ENCODE data around the gene COMMD1.
"Not testable (repeated sequence)": the region's sequence is repeated elsewhere in the genome, so short reads cannot be mapped to it uniquely, and the experiment has no call there.

Gene COMMD1

DNA sequence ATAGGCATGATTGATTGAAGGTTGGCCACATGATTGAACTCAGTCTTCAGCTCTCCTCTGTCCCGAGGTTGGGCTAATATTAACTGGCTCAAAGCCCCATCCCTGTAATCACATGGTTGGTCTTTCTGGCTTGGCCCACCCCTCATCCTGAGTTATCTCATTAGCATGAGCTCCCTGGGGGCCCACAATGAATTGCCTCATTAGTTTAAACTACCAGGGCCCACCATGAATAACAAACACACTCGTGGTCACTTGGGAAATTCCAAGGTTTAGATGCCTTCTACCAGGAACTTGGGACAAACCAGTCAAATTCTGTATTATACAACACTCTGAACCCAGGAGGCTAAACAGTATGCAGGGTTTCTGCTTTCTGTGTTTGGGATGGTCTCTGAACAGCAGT, 168.8 kb downstream of the COMMD1 start:
- no peak for DNase-seq (ENCODE audit: low read depth)

DNA sequence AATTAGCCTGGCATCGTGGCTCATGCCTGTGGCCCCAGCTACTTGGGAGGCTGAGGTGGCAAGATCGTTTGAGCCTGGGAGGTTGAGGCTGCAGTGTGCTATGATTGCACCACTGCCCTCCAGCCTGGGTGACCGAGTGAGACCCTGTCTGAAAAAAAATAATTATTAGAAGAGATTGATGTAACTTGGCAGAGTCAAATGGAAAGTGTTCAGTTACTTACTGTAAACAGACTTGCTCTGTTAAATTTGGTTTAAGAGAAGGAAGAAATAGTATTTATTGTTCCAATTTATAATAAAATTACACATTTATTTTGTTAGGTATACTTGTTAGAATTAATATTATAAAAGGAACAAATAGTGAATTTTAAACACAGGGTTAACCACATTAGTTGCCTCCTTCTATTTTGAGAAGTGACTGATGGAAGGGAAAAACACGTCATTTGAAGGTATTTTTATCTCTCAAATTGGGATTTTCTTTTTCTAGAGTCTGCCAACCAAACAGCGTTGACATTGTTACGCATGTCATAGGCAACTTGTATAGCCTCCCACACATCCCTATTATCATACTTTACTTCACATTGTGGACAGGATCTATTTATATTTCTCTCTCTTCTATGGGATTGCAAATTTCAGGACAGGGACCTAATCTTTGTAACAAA, 171.6 kb downstream of the COMMD1 start:
- DNase-seq (ENCODE audit: low read depth) = no peak

DNA sequence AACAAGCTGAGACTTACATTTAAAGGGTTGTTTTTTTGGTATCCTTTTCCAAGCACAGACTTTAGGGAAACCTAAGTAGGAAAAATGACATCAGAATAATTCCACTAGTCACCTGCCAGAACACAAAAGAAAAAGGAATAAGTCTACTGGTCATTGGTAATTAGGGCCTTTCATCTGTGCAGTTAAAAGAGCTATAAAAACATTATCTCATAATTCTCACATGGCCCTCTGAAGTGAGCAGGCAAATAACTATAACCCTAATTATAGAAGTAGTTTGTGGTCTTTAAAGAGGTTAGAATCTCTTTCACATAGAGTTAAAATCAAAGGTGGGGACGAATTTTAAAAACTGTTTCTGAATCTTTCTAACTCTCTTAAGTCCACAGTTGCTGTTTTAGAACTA, 179.3 kb downstream of the COMMD1 start:
- no peak for DNase-seq (ENCODE audit: low read depth)

DNA sequence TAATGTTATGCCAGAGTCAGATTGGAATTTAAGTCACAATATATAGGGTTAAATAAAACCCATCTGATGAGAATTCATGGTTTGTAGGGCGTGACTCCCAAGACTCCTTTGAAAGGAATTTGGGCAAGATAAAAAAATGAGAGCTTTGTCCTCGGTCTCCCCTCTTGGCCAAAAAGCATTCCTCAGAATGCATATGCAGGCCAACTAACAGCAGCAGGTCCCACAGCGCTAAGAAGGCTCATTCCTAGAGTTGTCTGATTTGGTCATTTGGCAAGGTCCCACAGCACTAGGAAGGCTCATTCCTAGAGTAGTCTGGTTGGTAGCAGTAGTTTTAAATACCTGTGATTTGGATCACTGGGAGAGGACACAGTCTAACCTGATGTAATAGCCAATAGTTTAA, 184.2 kb downstream of the COMMD1 start:
- DNase-seq (ENCODE audit: low read depth) = no peak

DNA sequence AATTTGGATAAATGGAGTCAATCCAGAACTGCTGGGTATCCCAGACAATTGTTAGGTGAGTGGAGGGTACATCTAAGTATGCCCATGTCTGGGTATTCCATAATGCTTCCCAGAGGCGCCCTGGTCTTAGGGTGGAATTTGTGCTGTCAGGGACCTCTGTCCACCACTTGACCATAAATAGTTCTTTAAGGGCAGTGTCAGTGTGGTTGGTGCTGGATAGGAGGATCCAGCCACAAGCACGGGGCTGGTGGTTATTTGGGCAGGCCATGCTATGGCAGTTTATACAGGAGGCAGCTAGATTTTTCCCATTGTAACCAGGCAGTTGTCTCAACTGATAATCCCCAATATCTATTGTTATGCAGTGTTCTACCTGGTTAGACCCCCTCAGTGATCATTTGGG, 186.0 kb downstream of the COMMD1 start:
- no peak for DNase-seq (ENCODE audit: low read depth)

DNA sequence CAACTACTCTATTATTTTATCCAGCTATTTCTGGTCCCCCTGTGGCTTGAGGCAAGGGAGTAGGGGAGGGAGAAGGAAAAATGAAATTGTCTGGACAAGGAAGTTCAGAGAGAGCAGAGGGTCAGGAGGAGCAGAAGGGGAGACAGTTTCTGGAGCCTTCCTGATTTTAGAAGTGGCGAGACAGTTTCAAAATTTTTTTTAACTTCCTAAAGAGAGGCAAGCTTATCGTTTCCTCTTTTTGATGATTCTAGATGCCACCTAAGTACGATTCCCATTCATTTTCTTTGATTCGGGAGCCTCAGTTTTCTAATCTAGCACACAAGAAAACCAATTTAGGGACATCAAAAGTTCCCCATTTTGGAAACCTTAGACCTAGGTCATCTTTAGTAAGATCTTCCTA, 193.6 kb downstream of the COMMD1 start:
- DNase-seq (ENCODE audit: low read depth) = no peak

DNA sequence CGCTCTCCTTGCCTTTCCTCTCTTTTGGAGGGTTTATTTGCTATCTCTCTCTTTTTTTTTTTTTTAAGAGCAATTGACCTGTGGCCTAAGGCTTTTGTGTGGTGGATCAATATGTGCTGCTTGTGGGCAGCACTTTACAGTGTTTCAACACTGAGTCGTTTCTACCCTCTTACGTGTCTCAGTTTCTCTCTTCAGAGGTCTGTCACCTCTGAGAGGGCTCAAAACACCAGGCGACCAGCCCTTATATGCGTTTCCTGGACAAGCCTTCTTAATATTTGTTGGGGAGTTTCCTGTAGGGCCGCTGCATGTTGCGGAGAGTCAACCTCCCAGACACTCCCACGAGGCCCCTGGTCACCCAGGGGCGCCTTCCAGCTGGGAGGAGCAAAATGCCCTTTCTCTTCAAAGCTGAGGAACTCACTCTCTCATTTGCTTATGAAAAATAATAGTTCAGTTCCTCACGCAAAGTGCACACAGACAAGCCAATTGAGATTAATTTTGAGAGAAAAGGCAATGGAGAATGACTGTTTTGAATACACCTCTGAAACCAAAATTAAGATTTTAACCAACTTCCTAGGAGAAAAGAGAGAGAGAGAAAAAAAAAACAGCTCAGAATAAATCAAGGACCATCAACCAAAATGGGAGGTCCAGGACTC, 194.2 kb downstream of the COMMD1 start:
- no peak for DNase-seq (ENCODE audit: low read depth)

DNA sequence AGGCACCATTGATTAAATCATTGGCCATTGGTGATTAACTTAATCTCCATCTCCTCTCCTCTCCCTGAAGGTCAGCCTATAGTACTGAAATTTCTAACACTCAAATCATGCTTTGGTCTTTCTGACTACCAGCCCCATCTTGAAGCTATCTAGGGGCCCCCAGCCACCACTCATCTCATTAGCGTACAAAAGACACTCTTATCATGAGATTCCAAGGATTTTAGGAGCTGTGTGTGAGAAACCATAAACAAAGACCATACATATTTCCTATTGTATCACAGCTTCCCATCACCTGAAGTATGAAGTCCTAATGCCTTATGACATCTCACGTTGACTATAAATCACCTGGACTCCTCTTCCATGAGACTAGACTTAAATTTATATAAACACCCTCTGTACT, 196.4 kb downstream of the COMMD1 start:
- no peak for DNase-seq (ENCODE audit: low read depth)

DNA sequence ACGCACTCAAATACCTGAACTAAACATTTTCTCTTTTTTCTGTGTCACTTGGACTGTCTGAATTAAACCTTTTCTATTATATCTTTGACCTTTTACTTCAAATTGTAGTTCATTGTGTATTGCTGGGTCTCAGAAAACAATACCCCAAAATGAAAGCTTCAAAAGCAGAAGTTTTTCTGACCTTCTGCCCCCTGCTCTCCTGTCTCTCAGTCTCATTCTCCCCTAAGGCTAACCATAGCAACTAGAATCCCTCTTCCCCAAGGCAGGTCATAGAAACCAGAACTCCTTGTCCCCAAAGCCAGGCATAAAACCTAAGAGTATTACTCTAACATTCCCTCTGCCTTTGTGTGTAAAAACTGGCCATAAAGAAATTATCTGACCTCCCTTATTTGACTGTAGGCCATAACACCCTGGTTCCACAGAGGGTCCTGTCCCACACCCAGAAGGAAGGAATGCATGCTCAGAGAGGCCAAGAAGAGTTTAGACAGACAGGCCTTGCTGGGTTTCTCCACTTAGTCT, 197.0 kb downstream of the COMMD1 start:
- no peak for DNase-seq (ENCODE audit: low read depth)

DNA sequence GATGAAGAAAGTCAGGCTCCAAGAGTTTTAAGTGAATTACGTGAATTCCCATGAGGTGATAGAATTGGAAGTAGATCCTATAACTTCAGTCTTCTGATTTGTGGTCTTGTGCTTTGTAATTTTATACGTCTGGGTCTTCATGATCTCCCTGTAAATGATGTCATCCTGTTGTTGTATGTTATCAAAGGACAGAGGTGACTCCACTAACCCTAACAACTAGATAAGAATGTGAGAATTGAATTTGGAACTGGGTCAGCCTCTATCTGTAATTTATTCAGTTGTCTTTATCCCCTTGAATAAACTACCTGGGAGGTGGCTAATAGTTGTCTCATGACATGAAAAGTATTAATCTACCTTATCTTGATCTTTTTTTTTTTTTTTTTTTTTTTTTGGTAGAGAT, 204.1 kb downstream of the COMMD1 start:
- no peak for DNase-seq (ENCODE audit: low read depth)

DNA sequence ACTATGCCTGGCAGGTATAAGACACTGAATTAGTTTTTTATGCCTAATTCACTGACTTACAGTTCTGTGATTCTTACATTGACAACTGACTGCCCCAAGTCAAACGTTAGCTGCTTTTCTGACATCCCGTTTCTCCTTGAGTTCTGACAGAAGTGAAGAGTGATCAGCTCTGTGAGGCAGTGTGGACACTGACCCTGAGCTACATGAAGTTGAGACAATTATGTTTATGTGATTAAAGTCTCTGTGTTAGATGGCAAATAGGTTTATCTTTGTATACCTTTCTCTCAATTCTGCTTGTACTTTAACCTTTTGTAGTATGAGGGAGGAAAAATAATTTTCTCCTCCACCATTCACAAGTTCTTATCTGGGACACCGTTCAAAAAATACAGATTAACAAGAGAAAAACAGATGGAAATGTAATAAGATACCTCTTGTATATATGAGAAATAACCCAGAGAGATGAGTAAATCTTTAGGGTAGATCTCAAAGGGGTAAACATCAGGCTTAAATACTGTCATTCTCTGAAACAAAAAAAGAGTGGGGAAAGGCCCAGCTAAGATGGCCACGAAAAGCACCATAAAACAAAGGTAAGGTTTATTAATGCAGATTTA, 205.0 kb downstream of the COMMD1 start:
- no peak for DNase-seq (ENCODE audit: low read depth)

DNA sequence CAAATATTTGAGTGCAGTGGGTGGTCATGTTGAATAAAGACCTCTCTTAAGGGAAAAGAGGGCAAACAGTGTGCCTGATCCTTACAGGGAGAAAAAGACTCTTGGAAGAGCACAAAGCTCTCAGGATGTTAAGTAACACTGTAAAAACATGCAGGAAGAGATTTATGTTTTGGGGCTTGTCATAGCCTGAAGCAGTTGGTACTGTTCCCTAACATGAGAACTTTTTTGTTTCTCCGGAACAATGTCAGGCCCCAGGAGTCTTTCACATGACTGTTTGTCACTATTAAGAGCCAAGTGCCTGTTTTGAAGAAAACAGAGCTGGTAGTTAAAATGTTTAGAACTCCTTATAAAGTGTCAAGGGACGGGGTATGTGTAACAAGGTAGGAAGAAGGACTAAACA, 206.7 kb downstream of the COMMD1 start:
- DNase-seq (ENCODE audit: low read depth) = peak; percentile 6

DNA sequence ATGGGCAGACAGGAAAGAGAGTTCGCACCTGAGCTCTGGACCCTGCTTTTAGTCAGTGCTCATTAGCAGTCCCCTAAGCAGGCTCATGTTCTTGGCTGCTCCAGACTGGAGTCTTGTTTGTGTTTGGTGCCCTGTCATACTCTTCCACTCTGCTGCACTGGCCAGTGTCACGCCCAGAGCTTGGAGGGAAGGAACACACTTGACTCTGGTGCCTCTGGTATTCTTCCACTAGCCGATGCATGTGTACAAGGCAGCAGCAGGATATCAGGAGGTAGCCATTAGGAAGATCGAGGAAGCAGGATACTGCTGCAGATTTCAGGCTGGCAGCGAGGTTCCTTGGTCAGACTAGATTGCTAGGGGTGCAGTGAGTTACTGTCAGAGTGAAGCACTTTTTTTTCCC, 209.1 kb downstream of the COMMD1 start:
- no peak for DNase-seq (ENCODE audit: low read depth)

DNA sequence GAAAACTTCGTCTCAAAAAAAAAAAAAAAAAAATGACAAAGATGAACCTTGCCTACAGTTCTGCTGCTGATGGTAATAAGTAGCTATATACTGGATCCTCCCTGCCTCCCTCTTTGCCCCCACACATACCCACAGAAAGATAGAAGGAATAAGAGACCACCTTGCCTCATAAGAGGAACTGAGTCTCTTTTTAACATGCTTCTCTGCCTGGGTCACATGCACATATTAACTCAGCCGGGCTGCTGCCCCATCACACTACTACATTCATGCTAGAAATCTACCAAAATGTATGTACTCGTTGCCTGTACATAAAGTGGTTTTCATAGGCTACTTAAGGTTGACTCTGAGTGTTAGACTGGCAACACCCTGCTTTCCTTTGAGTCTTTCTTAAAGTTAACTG, 211.5 kb downstream of the COMMD1 start:
- DNase-seq (ENCODE audit: low read depth) = no peak

DNA sequence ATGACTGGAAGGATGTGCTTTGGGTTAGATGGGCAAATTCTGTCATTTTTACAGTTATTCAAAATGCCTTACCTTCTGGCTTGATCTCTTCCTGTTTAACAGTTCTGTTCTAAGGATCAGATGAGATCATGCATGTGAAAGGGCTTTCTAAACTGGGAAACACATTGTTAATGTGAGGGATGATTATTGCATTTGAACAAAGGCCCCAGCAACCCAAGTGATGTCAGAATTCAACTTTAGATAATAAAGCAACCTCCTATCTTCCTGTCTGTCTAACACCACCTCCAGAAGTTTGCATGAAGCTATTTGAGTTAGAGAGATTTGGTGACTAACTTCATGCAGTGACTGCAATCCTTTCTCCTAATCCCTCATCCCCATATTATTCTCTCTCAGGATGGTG, 212.7 kb downstream of the COMMD1 start:
- DNase-seq (ENCODE audit: low read depth) = peak; percentile 28

DNA sequence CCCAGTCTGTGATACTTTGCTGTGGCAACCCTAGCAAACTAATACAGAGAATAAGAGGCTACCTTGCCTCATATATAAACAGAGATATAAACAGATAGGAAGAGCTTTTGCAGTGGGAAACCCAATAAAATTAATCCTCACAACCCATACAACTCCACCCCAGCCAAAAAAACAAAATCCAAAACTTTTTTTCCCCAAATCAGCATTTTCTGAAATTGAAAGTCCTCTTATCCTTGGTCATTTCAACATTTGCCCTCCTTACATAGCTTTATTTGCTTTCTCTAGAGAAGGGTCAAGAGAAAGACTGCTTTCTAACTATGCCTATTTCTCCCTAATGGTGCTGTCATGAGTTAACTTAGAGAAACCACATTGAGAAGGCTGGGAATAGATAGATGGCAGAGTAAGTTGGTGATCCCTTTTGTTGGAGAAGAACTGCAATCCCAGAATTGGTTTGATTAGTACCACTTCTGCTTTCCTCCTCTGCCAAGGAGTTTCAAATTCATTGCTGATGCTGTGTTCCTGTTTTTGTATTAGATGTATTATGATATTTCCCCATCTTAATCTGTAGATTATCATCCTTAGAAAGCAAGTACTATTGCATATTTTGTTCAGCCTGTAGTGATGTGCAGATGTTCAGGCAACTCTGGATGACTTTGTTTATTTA, 214.0 kb downstream of the COMMD1 start:
- no peak for DNase-seq (ENCODE audit: low read depth)

DNA sequence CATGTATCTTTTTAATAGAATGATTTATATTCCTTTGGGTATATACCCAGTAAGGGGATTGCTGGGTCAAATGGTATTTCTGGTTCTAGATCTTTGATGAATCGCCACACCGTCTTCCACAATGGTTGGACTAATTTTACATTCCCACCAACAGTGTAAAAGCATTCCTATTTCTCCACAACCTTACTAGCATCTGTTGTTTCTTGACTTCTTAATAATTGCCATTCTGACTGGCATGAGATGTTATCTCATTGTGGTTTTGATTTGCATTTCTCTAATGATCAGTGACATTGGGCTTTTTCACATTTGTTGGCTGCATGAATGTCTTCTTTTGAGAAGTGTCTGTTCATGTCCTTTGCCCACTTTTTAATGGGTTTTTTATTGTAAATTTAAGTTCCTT, 220.8 kb downstream of the COMMD1 start:
- DNase-seq (ENCODE audit: low read depth) = not testable (repeated sequence)

DNA sequence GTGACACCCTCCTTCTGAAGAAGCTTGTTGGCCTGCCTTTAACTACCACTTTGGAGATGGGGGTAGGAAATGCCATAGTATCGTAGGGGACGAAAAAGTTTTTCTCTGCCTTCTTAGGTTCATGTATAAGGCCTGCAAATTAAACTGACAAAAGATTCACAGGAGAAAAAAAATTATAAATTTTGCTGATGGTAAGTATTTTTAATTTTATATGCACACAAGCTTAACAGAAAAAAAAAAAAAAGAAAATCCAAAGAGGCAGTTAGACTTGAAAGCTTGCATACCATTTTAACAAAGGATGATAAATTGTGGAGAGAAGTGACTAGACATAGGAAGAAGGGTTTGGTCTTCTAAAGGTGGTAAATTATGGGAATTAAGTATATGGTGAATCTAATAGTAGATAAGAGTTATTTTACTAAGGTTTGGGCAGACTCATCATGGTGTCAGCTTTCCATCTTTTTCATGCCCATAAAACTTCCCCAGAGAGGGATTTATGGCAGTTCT, 227.9 kb downstream of the COMMD1 start:
- DNase-seq (ENCODE audit: low read depth) = no peak

DNA sequence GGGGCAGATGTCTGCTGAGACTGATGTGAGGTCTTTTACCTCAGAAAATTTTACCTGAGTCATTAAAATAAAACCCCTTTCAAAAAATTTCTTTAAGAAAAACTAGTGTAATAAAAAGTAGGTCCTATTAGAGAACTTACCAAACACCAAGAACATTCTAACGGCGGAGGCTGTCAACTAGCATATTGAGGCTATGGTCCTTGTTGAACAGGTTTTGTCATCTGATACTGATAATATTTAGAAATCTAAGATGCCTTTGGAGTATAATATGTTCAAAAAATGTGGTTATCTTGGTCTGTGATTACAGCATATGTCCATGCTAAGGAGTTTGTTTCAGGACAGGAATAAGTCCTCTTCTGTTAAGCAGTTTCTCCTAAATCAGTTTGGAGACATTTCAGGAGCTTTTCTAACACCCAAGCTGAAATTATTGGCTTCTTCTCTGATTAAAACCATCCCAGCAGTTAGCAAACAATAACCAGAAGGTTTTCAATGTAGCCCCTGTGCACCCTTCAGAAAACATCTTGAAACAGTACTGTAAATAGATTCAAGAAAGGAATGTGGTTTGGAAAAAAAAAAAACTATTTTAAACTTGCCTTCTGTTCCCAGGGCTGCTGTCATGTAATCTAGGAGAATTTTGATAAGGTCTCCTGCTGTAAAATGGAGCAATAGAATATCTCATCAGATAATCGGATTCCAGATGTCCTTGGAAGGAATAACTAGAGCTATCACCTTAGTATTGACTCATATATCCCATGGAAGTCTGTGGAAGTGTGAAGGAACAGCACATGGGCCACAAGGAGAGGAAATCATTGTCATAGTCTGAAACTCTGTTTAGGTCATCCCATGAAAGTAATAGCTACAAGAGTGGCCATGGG, 231.7 kb downstream of the COMMD1 start:
- peak; percentile 66 for DNase-seq (ENCODE audit: low read depth)

DNA sequence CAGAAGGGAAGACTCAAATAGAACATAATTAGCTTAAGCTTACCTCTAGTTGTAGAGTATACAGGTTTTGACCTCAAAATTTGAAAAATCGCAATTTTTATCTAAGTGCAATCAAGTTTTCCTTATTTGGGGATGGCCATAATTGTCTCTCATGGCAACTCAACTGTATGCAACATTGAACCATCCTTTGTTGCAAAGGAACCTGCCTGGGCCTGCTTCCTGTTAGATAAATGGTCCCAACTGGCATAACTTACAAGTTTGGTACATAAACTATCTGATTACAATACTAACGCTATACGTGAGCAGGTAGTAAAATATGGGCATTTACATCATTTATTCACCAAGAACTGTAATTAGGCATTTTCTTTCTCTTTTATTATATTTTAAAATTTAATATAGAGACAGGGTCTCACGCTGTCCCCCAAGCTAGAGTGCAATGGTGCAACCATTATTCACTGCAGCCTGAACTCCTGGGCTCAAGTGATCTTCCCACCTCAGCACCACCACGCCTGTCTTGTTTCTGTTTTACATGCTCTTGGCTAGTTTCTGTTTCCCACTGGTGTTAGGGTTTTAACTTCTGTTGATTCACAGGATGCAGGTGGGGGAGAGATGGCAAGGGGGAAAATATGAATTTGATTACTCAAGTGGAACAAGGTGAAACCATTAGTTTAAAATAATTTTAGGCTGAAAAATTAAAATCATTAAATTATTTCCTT, 235.1 kb downstream of the COMMD1 start:
- no peak for DNase-seq (ENCODE audit: low read depth)

DNA sequence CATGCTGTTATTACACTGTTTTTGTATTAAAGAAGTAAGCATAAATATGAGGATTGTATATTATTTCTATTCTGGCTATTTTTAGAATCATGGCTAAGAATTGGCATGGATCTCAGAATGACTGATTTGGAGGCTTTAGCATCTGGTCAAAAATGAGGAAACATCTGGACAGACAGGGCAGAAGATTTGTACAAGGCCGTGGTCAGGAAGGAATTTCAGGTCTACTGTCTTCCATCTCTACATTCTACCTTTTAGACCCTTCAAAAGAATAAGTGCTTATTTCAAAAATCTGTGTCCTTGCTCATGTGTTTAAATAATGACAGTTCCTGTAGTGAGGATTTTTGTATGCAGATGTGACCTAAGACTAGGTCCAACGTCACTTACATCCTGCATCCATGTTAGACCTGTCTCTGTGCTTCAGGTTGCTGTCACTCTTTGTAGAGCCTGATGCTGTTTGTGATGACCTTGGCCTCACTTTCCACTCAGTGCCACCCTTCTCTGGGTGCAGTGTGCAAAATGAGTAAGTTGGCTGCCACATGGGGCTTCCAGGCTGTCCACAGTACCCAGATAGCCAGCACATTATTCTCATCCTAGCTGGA, 235.8 kb downstream of the COMMD1 start:
- peak; percentile 13 for DNase-seq (ENCODE audit: low read depth)

Data from amniotic epithelial cell (primary cell).